ENCODE measurements around the gene CARMIL1.

CARMIL1 gene

GRCh38 chr6:25250878-25251277 lies 28.3 kb upstream of the CARMIL1 start:
- H3K4me1 ChIP-seq (ENCODE audit: control insufficient read depth, insufficient read depth, low read length, poor library complexity, severe bottlenecking) = no peaks in the 10 kb centered on the region
- H3K36me3 ChIP-seq (ENCODE audit: control insufficient read depth, insufficient read depth, low read length) = no peaks in the 10 kb centered on the region
- no peak overlapping the region for H3K27ac ChIP-seq (ENCODE audit: low read depth, low read length, severe bottlenecking)
- H3K9me3 ChIP-seq (ENCODE audit: control insufficient read depth, low read length) = no peaks in the 10 kb centered on the region
- WGBS, 2 experiments (ENCODE audit: insufficient coverage in 2 of 2) = 69 to 81% methylated on average over 2 to 4 of the region's 5 CpGs
- H3K4me3 ChIP-seq (ENCODE audit: extremely low read depth, insufficient read depth, low read length, poor library complexity, severe bottlenecking) = no peak overlapping the region

GRCh38 chr6:25251426-25251825 lies 27.7 kb upstream of the CARMIL1 start:
- Histone ChIP-seq H3K4me3 (ENCODE audit: extremely low read depth, insufficient read depth, low read length, poor library complexity, severe bottlenecking) (no peak overlapping the region), H3K36me3 (ENCODE audit: control insufficient read depth, insufficient read depth, low read length) (no peaks in the 10 kb centered on the region), H3K4me1 (ENCODE audit: control insufficient read depth, insufficient read depth, low read length, poor library complexity, severe bottlenecking) (no peaks in the 10 kb centered on the region), H3K9me3 (ENCODE audit: control insufficient read depth, low read length) (no peaks in the 10 kb centered on the region), H3K27ac (ENCODE audit: low read depth, low read length, severe bottlenecking) (no peak overlapping the region)
- 100% methylated on average over 1 of the region's 2 CpGs for WGBS, 2 experiments (ENCODE audit: insufficient coverage in 2 of 2)

- Histone ChIP-seq H3K36me3 (ENCODE audit: control insufficient read depth, insufficient read depth, low read length) (no peaks in the 10 kb centered on the region), H3K4me1 (ENCODE audit: control insufficient read depth, insufficient read depth, low read length, poor library complexity, severe bottlenecking) (no peaks in the 10 kb centered on the region), H3K27ac (ENCODE audit: low read depth, low read length, severe bottlenecking) (no peak overlapping the region), H3K4me3 (ENCODE audit: extremely low read depth, insufficient read depth, low read length, poor library complexity, severe bottlenecking) (no peak overlapping the region), H3K9me3 (ENCODE audit: control insufficient read depth, low read length) (no peaks in the 10 kb centered on the region)
- WGBS, 2 experiments (ENCODE audit: insufficient coverage in 2 of 2) = 90 to 95% methylated on average over 2 to 4 of the region's 4 CpGs
Observed at GRCh38 chr6:25253351-25253750, 25.8 kb upstream of the CARMIL1 start.

GRCh38 chr6:25254671-25255070 lies 24.5 kb upstream of the CARMIL1 start:
- no peak overlapping the region for H3K4me3 ChIP-seq (ENCODE audit: extremely low read depth, insufficient read depth, low read length, poor library complexity, severe bottlenecking)
- no peaks in the 10 kb centered on the region for H3K9me3 ChIP-seq (ENCODE audit: control insufficient read depth, low read length)
- no peaks in the 10 kb centered on the region for H3K4me1 ChIP-seq (ENCODE audit: control insufficient read depth, insufficient read depth, low read length, poor library complexity, severe bottlenecking)
- 89 to 95% methylated on average over 5 to 7 of the region's 7 CpGs for WGBS, 2 experiments (ENCODE audit: insufficient coverage in 2 of 2)
- H3K27ac ChIP-seq (ENCODE audit: low read depth, low read length, severe bottlenecking) = no peak overlapping the region
- no peaks in the 10 kb centered on the region for H3K36me3 ChIP-seq (ENCODE audit: control insufficient read depth, insufficient read depth, low read length)

GRCh38 chr6:25257686-25258348 lies 21.4 kb upstream of the CARMIL1 start:
- Histone ChIP-seq H3K4me3 (ENCODE audit: extremely low read depth, insufficient read depth, low read length, poor library complexity, severe bottlenecking) (no peak overlapping the region), H3K9me3 (ENCODE audit: control insufficient read depth, low read length) (no peaks in the 10 kb centered on the region), H3K36me3 (ENCODE audit: control insufficient read depth, insufficient read depth, low read length) (no peaks in the 10 kb centered on the region), H3K27ac (ENCODE audit: low read depth, low read length, severe bottlenecking) (no peak overlapping the region), H3K4me1 (ENCODE audit: control insufficient read depth, insufficient read depth, low read length, poor library complexity, severe bottlenecking) (no peaks in the 10 kb centered on the region)
- WGBS, 2 experiments (ENCODE audit: insufficient coverage in 2 of 2) = 90 to 93% methylated on average over 3 to 4 of the region's 7 CpGs

- H3K27ac ChIP-seq (ENCODE audit: low read depth, low read length, severe bottlenecking) = no peak overlapping the region
- H3K4me1 ChIP-seq (ENCODE audit: control insufficient read depth, insufficient read depth, low read length, poor library complexity, severe bottlenecking) = no peaks in the 10 kb centered on the region
- H3K36me3 ChIP-seq (ENCODE audit: control insufficient read depth, insufficient read depth, low read length) = no peaks in the 10 kb centered on the region
- no peaks in the 10 kb centered on the region for H3K9me3 ChIP-seq (ENCODE audit: control insufficient read depth, low read length)
- WGBS, 2 experiments (ENCODE audit: insufficient coverage in 2 of 2) = no CpG with 5 or more reads among the region's 4 CpGs
- H3K4me3 ChIP-seq (ENCODE audit: extremely low read depth, insufficient read depth, low read length, poor library complexity, severe bottlenecking) = no peak overlapping the region
Observed at GRCh38 chr6:25259756-25260155, 19.4 kb upstream of the CARMIL1 start.

GRCh38 chr6:25263657-25264056 lies 15.5 kb upstream of the CARMIL1 start:
- no CpG with 5 or more reads among the region's 2 CpGs for WGBS, 2 experiments (ENCODE audit: insufficient coverage in 2 of 2)
- Histone ChIP-seq H3K27ac (ENCODE audit: low read depth, low read length, severe bottlenecking) (no peak overlapping the region), H3K4me3 (ENCODE audit: extremely low read depth, insufficient read depth, low read length, poor library complexity, severe bottlenecking) (no peak overlapping the region), H3K36me3 (ENCODE audit: control insufficient read depth, insufficient read depth, low read length) (no peaks in the 10 kb centered on the region), H3K4me1 (ENCODE audit: control insufficient read depth, insufficient read depth, low read length, poor library complexity, severe bottlenecking) (no peaks in the 10 kb centered on the region), H3K9me3 (ENCODE audit: control insufficient read depth, low read length) (no peaks in the 10 kb centered on the region)

- H3K4me3 ChIP-seq (ENCODE audit: extremely low read depth, insufficient read depth, low read length, poor library complexity, severe bottlenecking) = no peak overlapping the region
- no peaks in the 10 kb centered on the region for H3K36me3 ChIP-seq (ENCODE audit: control insufficient read depth, insufficient read depth, low read length)
- H3K27ac ChIP-seq (ENCODE audit: low read depth, low read length, severe bottlenecking) = no peak overlapping the region
Observed at GRCh38 chr6:25266456-25267100, 12.6 kb upstream of the CARMIL1 start.

GRCh38 chr6:25267662-25268061 lies 11.5 kb upstream of the CARMIL1 start:
- WGBS, 2 experiments (ENCODE audit: insufficient coverage in 2 of 2) = 85 to 94% methylated on average over 2 of the region's 3 CpGs
- Histone ChIP-seq H3K4me3 (ENCODE audit: extremely low read depth, insufficient read depth, low read length, poor library complexity, severe bottlenecking) (no peak overlapping the region), H3K36me3 (ENCODE audit: control insufficient read depth, insufficient read depth, low read length) (no peaks in the 10 kb centered on the region), H3K4me1 (ENCODE audit: control insufficient read depth, insufficient read depth, low read length, poor library complexity, severe bottlenecking) (no peaks in the 10 kb centered on the region), H3K9me3 (ENCODE audit: control insufficient read depth, low read length) (no peaks in the 10 kb centered on the region), H3K27ac (ENCODE audit: low read depth, low read length, severe bottlenecking) (no peak overlapping the region)

More at GRCh38 chr6:25266456-25267100, 12.6 kb upstream of the CARMIL1 start:
- H3K9me3 ChIP-seq (ENCODE audit: control insufficient read depth, low read length) = no peaks in the 10 kb centered on the region
- H3K4me1 ChIP-seq (ENCODE audit: control insufficient read depth, insufficient read depth, low read length, poor library complexity, severe bottlenecking) = no peaks in the 10 kb centered on the region
- WGBS, 2 experiments (ENCODE audit: insufficient coverage in 2 of 2) = 81% methylated on average over 3 of the region's 5 CpGs; no CpG with 5 or more reads in 1 of the 2 experiments

- H3K36me3 ChIP-seq (ENCODE audit: control insufficient read depth, insufficient read depth, low read length) = no peaks in the 10 kb centered on the region
- no peak overlapping the region for H3K4me3 ChIP-seq (ENCODE audit: extremely low read depth, insufficient read depth, low read length, poor library complexity, severe bottlenecking)
- H3K27ac ChIP-seq (ENCODE audit: low read depth, low read length, severe bottlenecking) = no peak overlapping the region
- no peaks in the 10 kb centered on the region for H3K9me3 ChIP-seq (ENCODE audit: control insufficient read depth, low read length)
- no peaks in the 10 kb centered on the region for H3K4me1 ChIP-seq (ENCODE audit: control insufficient read depth, insufficient read depth, low read length, poor library complexity, severe bottlenecking)
Observed at GRCh38 chr6:25270559-25270958, 8.6 kb upstream of the CARMIL1 start.

GRCh38 chr6:25275436-25275835 lies 3.7 kb upstream of the CARMIL1 start:
- H3K4me3 ChIP-seq (ENCODE audit: extremely low read depth, insufficient read depth, low read length, poor library complexity, severe bottlenecking) = no peak overlapping the region
- H3K9me3 ChIP-seq (ENCODE audit: control insufficient read depth, low read length) = no peaks in the 10 kb centered on the region
- 100% methylated on average over 1 of the region's 1 CpG for WGBS, 2 experiments (ENCODE audit: insufficient coverage in 2 of 2)
- no peaks in the 10 kb centered on the region for H3K36me3 ChIP-seq (ENCODE audit: control insufficient read depth, insufficient read depth, low read length)
- H3K4me1 ChIP-seq (ENCODE audit: control insufficient read depth, insufficient read depth, low read length, poor library complexity, severe bottlenecking) = peaks cover 10% of the 10 kb centered on the region
- H3K27ac ChIP-seq (ENCODE audit: low read depth, low read length, severe bottlenecking) = no peak overlapping the region
